GM18907 (cell line): ENCODE results near the gene SLC25A21.

Experiments used
- ATAC-seq: cut with Tn5 transposase; IDR thresholded peaks from one replicate; pipeline ENCODE4 v1.9.1; 2021; ENCODE audit warnings: mild to moderate bottlenecking, moderate library complexity; ENCODE audit not compliant: unreplicated experiment

Gene SLC25A21

GRCh38 chr14:37145395-37145794 lies 27.0 kb downstream of the SLC25A21 start:
- ATAC-seq = no peak

- ATAC-seq = no peak
Observed at GRCh38 chr14:37144729-37145363, 27.6 kb downstream of the SLC25A21 start.

- no peak for ATAC-seq
Observed at GRCh38 chr14:37143475-37143874, 28.9 kb downstream of the SLC25A21 start.

GRCh38 chr14:37142835-37143401 lies 29.5 kb downstream of the SLC25A21 start:
- ATAC-seq = no peak

GRCh38 chr14:37140176-37140575 lies 32.2 kb downstream of the SLC25A21 start:
- no peak for ATAC-seq

GRCh38 chr14:37139710-37140109 lies 32.7 kb downstream of the SLC25A21 start:
- ATAC-seq = no peak

GRCh38 chr14:37138898-37139297 lies 33.5 kb downstream of the SLC25A21 start:
- no peak for ATAC-seq

- ATAC-seq = no peak
Observed at GRCh38 chr14:37133284-37133913, 39.0 kb downstream of the SLC25A21 start.

GRCh38 chr14:37131205-37131604 lies 41.2 kb downstream of the SLC25A21 start:
- no peak for ATAC-seq

- no peak for ATAC-seq
Observed at GRCh38 chr14:37129047-37129446, 43.4 kb downstream of the SLC25A21 start.

- no peak for ATAC-seq
Observed at GRCh38 chr14:37124614-37125013, 47.8 kb downstream of the SLC25A21 start.

- ATAC-seq = no peak
Observed at GRCh38 chr14:37122919-37123639, 49.3 kb downstream of the SLC25A21 start.

- ATAC-seq = no peak
Observed at GRCh38 chr14:37122288-37122687, 50.1 kb downstream of the SLC25A21 start.

- ATAC-seq = no peak
Observed at GRCh38 chr14:37118673-37119366, 53.6 kb downstream of the SLC25A21 start.

- no peak for ATAC-seq
Observed at GRCh38 chr14:37116933-37117849, 55.2 kb downstream of the SLC25A21 start.

- ATAC-seq = no peak
Observed at GRCh38 chr14:37115406-37115805, 57.0 kb downstream of the SLC25A21 start.

GRCh38 chr14:37114559-37114958 lies 57.8 kb downstream of the SLC25A21 start:
- ATAC-seq = no peak

GRCh38 chr14:37114002-37114401 lies 58.4 kb downstream of the SLC25A21 start:
- ATAC-seq = no peak

GRCh38 chr14:37098132-37098531 lies 74.3 kb downstream of the SLC25A21 start:
- ATAC-seq = no peak

GRCh38 chr14:37094502-37094901 lies 77.9 kb downstream of the SLC25A21 start:
- no peak for ATAC-seq
